Measurements from ENCODE around the gene KLHL28.

KLHL28 gene

GRCh38 chr14:44988694-44989093 lies 26.9 kb upstream of the KLHL28 start:
- no peak for TF ChIP-seq CTCF (conservative IDR thresholded peaks at IDR 0.05; ENCODE audit: low read length)
- no peak for TF ChIP-seq EZH2phosphoT487 (IDR thresholded peaks at IDR 0.05; ENCODE audit: borderline replicate concordance)
- Histone ChIP-seq H3K27me3 (ENCODE audit: insufficient read depth, low read length, poor library complexity, severe bottlenecking) (no peaks in the 10 kb centered on the region), H2AFZ (ENCODE audit: low read length) (no peak overlapping the region), H3K4me2 (ENCODE audit: low read depth, low read length, poor library complexity, severe bottlenecking) (no peak overlapping the region), H4K20me1 (ENCODE audit: insufficient read depth, low read length, poor library complexity, severe bottlenecking) (no peaks in the 10 kb centered on the region), H3K4me3 (ENCODE audit: low read length, poor library complexity, severe bottlenecking) (no peak overlapping the region), H3F3A (ENCODE audit: low read depth) (no peaks in the 10 kb centered on the region), H3K9me3 (ENCODE audit: insufficient read depth, low read depth, low read length) (no peaks in the 10 kb centered on the region), H3K36me3 (ENCODE audit: insufficient read depth, low read length) (no peaks in the 10 kb centered on the region), H3K9me2 (replicated peaks; ENCODE audit: low read depth, low read length) (no peaks in the 10 kb centered on the region), H3K4me1 (ENCODE audit: insufficient read depth, low read length, poor library complexity, severe bottlenecking) (no peaks in the 10 kb centered on the region), H3K9ac (ENCODE audit: low read depth, low read length, poor library complexity, severe bottlenecking) (no peak overlapping the region), H3K79me2 (ENCODE audit: insufficient read depth, low read length) (no peaks in the 10 kb centered on the region)

- Histone ChIP-seq H3K4me2 (ENCODE audit: low read depth, low read length, poor library complexity, severe bottlenecking) (no peak overlapping the region), H3K79me2 (ENCODE audit: insufficient read depth, low read length) (peaks cover 4% of the 10 kb centered on the region; the same call in 1 of the 2 replicates), H3K27me3 (ENCODE audit: insufficient read depth, low read length, poor library complexity, severe bottlenecking) (no peaks in the 10 kb centered on the region), H3K4me1 (ENCODE audit: insufficient read depth, low read length, poor library complexity, severe bottlenecking) (peaks cover 5% of the 10 kb centered on the region), H3K4me3 (ENCODE audit: low read length, poor library complexity, severe bottlenecking) (no peak overlapping the region), H3F3A (ENCODE audit: low read depth) (no peaks in the 10 kb centered on the region), H2AFZ (ENCODE audit: low read length) (no peak overlapping the region), H4K20me1 (ENCODE audit: insufficient read depth, low read length, poor library complexity, severe bottlenecking) (no peaks in the 10 kb centered on the region), H3K9me3 (ENCODE audit: insufficient read depth, low read depth, low read length) (no peaks in the 10 kb centered on the region), H3K9ac (ENCODE audit: low read depth, low read length, poor library complexity, severe bottlenecking) (no peak overlapping the region), H3K9me2 (replicated peaks; ENCODE audit: low read depth, low read length) (no peaks in the 10 kb centered on the region), H3K36me3 (ENCODE audit: insufficient read depth, low read length) (no peaks in the 10 kb centered on the region)
- TF ChIP-seq CTCF (conservative IDR thresholded peaks at IDR 0.05; ENCODE audit: low read length) (no peak), EZH2phosphoT487 (IDR thresholded peaks at IDR 0.05; ENCODE audit: borderline replicate concordance) (no peak)
Observed at GRCh38 chr14:44982594-44982993, 20.8 kb upstream of the KLHL28 start.

GRCh38 chr14:44981198-44981597 lies 19.5 kb upstream of the KLHL28 start:
- H3F3A ChIP-seq (ENCODE audit: low read depth): no peaks in the 10 kb centered on the region
- H3K79me2 ChIP-seq (ENCODE audit: insufficient read depth, low read length): peaks cover 8% of the 10 kb centered on the region; the same call in 1 of the 2 replicates
- TF ChIP-seq EZH2phosphoT487 (IDR thresholded peaks at IDR 0.05; ENCODE audit: borderline replicate concordance) (no peak), CTCF (conservative IDR thresholded peaks at IDR 0.05; ENCODE audit: low read length) (no peak)
- peaks cover 5% of the 10 kb centered on the region for H3K4me1 ChIP-seq (ENCODE audit: insufficient read depth, low read length, poor library complexity, severe bottlenecking)
- H2AFZ ChIP-seq (ENCODE audit: low read length): no peak overlapping the region
- H4K20me1 ChIP-seq (ENCODE audit: insufficient read depth, low read length, poor library complexity, severe bottlenecking): no peaks in the 10 kb centered on the region
- H3K9ac ChIP-seq (ENCODE audit: low read depth, low read length, poor library complexity, severe bottlenecking): no peak overlapping the region
- H3K9me2 ChIP-seq (replicated peaks; ENCODE audit: low read depth, low read length): no peaks in the 10 kb centered on the region
- no peak overlapping the region for H3K4me3 ChIP-seq (ENCODE audit: low read length, poor library complexity, severe bottlenecking)
- no peak overlapping the region for H3K4me2 ChIP-seq (ENCODE audit: low read depth, low read length, poor library complexity, severe bottlenecking)
- no peaks in the 10 kb centered on the region for H3K9me3 ChIP-seq (ENCODE audit: insufficient read depth, low read depth, low read length)
- no peaks in the 10 kb centered on the region for H3K27me3 ChIP-seq (ENCODE audit: insufficient read depth, low read length, poor library complexity, severe bottlenecking)
- no peaks in the 10 kb centered on the region for H3K36me3 ChIP-seq (ENCODE audit: insufficient read depth, low read length)

All from Loucy (cell line).